Measurements from ENCODE around the gene RHOXF2.
A peak's percentile ranks its signal among the peaks of the same experiment; 100 is the strongest.

The RHOXF2 gene

GRCh38 chrX:120207009-120207605 is 48.7 kb downstream of the RHOXF2 start:
- TF ChIP-seq CTCF (conservative IDR thresholded peaks at IDR 0.05; ENCODE audit: control insufficient read depth, insufficient read depth, low read depth, low read length): no peak
- H3K4me3 ChIP-seq (ENCODE audit: control insufficient read depth, low read depth, low read length): no peak overlapping the region
- no peak for DNase-seq (ENCODE audit: low read depth)

- DNase-seq (ENCODE audit: low read depth): peak; percentile 64
- peak; percentile 88 for TF ChIP-seq CTCF (conservative IDR thresholded peaks at IDR 0.05; ENCODE audit: control insufficient read depth, insufficient read depth, low read depth, low read length)
- no peak overlapping the region for H3K4me3 ChIP-seq (ENCODE audit: control insufficient read depth, low read depth, low read length)
Measured at GRCh38 chrX:120213438-120214265, 55.2 kb downstream of the RHOXF2 start.

All from fibroblast of mammary gland (primary cell).